ENCODE measurements around the gene CASP2.

The CASP2 gene

DNA sequence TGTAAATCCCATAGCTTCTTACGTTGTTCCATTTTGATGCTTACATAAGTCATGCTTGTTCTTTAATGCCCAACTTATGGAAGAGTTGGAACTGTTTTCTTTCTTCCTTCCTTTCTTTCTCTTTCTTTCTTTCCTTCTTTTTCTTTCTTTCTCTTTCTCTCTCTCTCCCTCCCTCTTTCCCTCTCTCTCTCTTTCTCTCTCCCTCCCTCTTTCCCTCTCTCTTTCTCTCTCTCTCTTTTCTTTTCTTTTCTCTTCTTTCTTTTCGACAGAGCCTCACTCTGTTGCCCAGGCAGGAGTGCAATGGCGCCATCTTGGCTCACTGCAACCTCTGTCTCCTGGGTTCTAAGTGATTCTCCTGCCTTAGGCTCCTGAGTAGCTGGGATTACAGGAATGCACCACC lies 55.4 kb downstream of the CASP2 start:
- no peak for DNase-seq

DNA sequence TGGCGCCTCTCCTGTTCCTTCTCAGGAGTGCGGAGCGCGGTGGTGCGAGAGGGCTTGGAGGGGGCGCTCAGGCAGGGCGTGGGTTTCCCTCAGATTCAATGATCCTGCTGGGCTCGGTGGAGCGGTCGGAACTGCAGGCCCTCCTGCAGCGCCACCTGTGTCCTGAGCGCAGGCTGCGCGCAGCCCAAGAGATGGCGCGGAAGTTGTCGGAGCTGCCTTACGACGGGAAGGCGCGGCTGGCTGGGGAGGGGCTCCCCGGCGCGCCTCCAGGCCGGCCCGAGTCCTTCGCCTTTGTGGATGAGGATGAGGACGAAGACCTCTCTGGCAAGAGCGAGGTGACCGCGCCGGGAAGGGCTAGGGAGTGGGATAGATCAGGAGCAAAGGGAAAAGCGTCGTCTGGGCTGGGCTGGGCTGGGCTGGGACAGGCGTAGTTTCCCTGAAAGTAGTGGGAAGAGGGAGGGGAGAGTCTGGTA lies 57.3 kb downstream of the CASP2 start:
- peak; percentile 80 for DNase-seq

DNA sequence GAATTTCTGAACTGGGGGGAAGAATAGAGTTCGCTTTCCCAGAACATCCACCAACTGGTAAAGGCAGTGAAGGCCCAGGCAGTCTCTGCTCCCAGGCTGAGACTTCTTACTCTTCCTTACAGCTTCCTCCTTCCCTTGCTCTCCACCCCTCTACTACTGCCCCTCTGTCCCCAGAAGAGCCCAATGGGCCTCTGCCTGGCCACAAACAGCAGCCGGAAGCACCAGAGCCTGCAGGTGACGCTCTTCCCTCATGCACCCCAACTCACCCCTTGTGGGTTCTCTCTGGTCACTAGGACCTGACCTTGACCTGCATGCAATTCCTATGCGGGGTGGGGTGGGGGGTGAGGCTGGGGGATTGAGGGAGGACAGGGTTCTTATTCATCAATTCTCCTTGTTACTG lies 57.9 kb downstream of the CASP2 start:
- no peak for DNase-seq

DNA sequence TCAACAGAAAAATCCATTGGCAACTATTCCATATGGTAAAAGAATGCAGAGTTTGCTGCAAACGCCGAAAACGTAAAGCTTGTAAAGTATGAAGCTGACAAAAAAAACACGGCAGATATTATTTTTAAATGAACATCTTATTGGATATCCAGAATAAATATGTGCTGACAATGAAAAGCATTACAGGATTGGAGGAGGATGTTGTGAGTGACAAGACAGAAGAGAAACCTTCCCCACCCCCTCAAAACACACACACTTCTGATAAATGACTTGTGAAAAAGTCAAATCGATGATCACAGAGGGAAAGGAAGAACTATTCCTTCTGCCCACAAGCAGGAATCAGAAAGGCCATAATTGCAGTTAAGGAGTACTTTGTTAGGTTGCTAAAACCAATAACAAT lies 59.8 kb downstream of the CASP2 start:
- no peak for DNase-seq

DNA sequence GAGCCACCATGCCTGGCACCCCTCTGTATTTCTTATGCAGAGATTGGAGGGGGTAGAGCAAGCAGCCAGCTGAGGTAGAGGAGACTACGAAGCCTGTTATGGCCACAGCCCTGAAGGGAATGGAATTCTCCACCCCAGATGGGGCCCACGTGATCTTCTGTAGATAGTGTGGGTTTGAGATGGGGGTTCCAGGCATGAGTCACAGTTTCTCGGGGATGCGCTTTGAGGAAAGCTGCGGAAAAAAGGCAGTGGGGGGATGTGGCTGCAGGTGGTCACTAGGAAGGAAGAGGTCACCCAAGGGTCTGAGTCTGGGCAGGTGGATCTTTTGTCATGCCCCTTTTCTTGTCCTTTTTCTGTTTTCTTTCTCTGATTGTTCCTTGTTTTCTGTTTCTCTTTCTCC lies 62.9 kb downstream of the CASP2 start:
- no peak for DNase-seq

DNA sequence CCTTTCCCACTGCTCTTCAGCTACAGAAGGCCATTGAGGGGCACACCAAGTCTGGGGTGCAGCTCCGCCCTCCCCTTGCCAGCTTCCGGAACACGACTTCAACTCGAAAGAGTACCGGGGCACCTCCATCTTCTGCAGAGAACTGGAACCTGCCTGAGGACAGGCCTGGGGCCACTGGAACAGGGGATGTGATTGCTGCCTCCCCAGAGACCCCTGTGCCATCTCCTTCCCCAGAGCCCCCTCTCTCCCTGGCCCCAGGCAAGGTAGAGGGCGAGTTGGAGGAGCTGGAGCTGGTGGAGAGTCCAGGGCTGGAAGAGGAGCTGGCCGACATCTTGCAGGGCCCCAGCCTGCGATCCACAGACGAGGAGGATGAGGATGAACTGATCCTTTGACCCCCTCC lies 63.4 kb downstream of the CASP2 start:
- DNase-seq, result no peak

DNA sequence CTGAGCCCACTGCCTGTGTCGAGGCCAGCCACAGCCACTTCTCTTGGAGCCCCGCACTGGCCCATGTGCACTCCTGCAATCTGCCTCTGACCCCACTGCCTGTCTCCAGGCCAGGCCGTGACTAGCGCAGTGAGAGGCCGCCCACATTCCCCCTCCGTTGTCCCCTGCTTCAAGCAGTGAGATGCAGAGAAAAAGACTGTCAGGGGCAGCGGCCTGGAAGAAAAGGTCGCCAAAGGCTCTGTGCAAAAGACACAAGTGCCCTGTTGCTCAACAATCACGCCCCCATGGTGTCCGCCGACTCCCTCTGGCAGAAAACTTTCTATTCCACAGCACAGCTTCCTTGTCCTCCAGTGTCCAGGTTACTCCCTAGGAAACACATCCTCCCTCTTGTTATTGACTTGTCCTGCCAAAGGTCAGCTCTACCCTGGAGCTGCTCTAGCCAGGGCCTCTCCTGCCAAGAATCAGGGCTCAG lies 64.4 kb downstream of the CASP2 start:
- DNase-seq, result no peak

DNA sequence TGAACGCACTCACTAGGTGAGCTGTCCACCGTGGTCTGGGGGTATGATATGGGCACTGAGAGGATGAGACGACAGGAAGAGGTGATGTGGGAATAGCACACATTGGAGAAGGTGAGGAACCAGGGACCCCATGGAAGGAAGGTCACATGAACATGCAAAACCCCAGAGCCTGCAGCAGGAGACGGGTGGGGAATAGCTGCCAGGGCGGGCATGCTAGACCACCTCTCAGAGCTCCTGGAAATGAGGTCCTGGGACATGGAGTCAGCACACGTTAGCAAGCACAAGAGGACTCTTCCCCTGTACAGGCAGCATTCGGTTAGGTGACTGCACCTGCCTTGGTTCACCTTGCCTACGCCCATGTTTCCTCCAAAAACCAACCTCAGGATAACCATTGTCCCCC lies 66.2 kb downstream of the CASP2 start:
- no peak for DNase-seq

DNA sequence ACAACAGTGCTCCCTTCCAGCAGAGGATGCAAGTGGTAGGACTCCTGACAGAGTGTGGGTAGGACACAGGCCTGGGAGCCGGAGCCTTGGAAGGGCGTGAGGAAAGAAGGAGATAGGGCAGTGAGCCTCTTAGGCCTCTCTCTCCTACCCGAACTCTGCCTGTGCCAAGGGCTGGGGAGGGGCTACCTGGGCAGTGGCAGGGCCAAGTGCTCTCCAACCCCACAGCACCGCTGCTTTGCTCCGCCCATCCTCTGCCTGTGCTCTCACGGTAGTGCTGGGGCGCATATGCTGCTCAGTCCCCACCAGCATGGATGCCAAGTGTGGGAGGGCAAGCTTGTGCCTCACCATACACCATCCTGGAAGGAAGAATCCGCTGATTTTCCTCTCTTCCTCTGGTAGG lies 66.8 kb downstream of the CASP2 start:
- DNase-seq, result no peak

DNA sequence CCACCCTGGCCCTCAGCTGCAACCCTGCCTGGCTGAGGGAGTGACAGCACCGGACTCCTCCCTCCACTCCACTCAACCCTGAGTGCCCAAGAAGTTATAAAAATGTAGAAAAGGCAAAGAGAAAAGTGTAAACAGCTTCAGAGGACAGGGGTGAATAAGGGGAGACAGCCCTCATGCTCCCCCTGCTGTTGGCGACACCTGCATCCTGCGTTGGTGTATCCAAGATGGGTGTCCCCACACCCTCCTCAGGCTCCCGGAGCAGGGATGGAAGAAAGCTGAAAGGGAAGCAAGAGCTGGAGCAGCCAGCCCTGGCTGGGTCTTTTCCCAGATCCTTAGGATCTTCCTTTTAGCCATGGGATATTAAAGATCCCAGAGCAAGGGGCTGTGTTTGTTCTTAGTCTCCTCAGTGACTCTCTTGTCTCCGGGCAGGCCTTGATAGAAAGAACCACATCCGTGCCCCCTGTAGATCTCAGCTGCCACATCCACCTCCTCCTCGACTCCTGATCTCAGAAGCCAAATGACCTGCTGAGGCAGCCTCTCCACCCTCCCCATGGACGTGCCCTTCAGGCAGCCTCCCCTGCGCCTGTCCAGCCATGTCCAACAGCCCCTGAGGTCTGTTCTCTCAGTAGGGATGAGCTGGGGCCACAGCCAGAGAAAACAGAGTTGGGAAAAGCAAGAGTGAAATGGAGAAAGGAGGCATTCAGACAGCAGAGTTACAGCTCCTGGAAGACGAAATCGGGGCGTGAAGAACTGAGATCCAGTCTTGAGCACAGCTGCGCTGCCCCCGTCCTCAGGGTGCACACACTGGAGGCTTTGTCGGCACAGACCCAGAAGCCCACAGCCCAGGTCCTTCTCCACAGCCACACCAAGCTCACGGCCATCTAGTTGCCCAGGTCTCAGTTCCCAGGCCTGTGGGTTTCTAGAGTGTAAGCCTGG lies 67.6 kb downstream of the CASP2 start:
- DNase-seq, result no peak

DNA sequence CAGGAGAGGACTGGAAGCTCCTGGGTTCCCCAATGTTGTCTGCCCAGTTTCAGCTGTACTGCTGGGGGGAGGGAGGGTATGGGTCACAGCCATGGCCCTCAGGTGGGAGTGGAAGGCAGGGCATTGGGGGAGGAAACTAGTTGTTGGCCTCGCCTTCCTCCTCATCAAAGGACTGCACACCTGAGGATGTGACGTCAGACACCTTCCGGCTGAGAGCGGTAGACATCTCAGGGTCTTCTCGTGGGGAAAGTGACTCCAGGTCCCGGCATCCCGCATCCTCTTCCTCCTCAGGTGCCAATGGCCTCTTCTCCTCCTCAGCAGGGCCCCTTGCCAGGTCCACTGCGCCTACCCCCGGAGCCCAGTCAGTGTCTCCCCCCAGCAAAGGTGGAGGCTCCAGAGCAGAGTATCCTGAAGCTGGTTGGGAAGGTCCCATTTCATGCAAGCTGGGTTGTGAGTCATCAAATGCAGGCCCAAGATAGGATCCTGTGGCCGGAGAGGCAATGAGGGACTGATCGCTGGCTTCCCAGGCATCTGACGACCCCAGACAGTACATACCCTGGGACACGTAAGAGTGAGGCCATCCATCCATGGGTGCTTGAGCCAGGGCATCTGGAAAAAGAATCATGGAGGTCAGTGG lies 68.4 kb downstream of the CASP2 start:
- no peak for DNase-seq

Measured in stimulated activated CD4-positive, alpha-beta T cell treated with anti-CD3 and anti-CD28 coated beads, Interleukin-15, amount 100 ng/mL, for 24 hours (primary cell).